ENCODE measurements around the gene SLCO4A1. TPM values are rescaled to one million over a fixed set of nuclear protein-coding genes. Genes with fewer than 3 reads are reported as not detected.

SLCO4A1 gene
- total RNA-seq, 2 donors from 2014 or later: 2.9 to 5.0 TPM

DNA sequence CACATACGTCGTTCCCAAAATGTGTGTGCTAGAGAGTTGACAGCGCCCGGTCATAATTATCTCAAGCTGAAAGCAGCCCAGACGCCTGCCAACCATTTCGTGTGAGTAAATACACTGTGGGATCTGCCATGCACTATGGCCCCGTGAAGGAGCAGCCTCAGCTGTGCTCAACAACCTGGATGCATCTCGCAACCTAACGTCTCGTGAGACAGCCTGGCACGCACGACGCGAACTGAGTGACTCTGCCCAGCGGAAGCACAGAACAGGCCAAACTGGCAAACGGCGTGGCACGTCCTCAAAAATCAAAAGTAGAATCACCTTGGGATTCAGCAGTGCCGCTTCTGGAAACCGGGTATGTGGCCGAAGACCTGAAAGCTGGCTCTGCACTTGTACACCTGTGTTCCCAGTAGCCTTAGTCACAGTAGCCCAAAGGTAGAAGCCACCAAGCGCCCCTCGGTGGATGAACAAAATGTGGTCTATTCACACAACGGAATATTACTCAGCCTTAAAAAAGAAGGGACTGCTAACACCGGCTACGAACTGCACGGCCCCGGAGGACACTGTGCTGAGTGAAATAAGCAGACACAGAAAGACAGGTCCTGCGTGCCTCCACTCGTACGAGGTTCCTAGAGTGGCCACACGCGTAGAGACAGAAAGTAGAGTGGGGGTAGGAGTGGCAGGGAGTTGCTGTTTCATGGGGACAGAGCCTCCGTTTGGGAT lies 27.2 kb upstream of the SLCO4A1 start:
- Histone ChIP-seq H3K9ac (ENCODE audit: extremely low read depth, low read length, poor library complexity, severe bottlenecking) (no peak overlapping the region), H3K27ac (ENCODE audit: low read depth, low read length) (no peak overlapping the region), H3K36me3 (ENCODE audit: control insufficient read depth, insufficient read depth, low read length) (no peaks in the 10 kb centered on the region), H3K27me3 (ENCODE audit: control insufficient read depth, insufficient read depth, low read length, poor library complexity, severe bottlenecking) (no peaks in the 10 kb centered on the region), H3K4me3 (ENCODE audit: low read length) (no peak overlapping the region), H3K4me1 (ENCODE audit: control insufficient read depth, insufficient read depth, low read length) (no peaks in the 10 kb centered on the region), H3K9me3 (ENCODE audit: control insufficient read depth, low read length) (no peaks in the 10 kb centered on the region)
- H3K4me1 Mint-ChIP-seq: peaks cover 3% of the 10 kb centered on the region
- peaks cover 5% of the 10 kb centered on the region for H3K9me3 Mint-ChIP-seq
- no peaks in the 10 kb centered on the region for H3K36me3 Mint-ChIP-seq (ENCODE audit: low read depth)
- no peak overlapping the region for H3K27ac Mint-ChIP-seq
- no peak overlapping the region for H3K4me3 Mint-ChIP-seq
- no peak for DNase-seq
- H3K27me3 Mint-ChIP-seq (ENCODE audit: insufficient read depth): no peaks in the 10 kb centered on the region
- WGBS, 2 experiments (ENCODE audit: insufficient coverage in 1 of 2, insufficient read length in 1 of 2): 94 to 95% methylated on average over 33 to 34 of the region's 34 CpGs
- TF ChIP-seq, protein P1, sequence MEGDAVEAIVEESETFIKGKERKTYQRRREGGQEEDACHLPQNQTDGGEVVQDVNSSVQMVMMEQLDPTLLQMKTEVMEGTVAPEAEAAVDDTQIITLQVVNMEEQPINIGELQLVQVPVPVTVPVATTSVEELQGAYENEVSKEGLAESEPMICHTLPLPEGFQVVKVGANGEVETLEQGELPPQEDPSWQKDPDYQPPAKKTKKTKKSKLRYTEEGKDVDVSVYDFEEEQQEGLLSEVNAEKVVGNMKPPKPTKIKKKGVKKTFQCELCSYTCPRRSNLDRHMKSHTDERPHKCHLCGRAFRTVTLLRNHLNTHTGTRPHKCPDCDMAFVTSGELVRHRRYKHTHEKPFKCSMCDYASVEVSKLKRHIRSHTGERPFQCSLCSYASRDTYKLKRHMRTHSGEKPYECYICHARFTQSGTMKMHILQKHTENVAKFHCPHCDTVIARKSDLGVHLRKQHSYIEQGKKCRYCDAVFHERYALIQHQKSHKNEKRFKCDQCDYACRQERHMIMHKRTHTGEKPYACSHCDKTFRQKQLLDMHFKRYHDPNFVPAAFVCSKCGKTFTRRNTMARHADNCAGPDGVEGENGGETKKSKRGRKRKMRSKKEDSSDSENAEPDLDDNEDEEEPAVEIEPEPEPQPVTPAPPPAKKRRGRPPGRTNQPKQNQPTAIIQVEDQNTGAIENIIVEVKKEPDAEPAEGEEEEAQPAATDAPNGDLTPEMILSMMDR (conservative IDR thresholded peaks at IDR 0.05): no peak

DNA sequence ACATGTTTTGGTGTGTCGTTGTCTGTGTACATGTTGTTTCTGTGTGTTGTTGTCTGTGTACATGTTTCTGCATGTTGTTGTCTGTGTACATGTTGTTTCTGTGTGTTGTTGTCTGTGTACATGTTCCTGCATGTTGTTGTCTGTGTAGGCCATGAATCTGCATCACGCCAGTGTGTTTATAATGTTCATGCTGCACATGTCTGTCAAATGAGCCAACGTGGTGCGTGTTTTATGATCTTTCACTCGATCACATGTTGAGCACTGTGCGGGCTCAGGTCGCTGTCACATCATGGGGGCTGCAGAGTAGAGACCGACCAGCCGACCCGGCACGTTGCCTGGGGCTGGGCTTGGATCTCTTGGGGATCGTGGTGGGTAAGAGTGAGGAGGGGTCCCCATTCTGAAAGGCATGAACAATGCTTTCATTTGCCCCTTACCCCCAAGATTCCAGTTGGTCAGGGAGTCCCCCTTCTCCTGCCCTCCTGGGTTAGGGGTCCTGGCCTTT lies 26.5 kb upstream of the SLCO4A1 start:
- H3K27me3 ChIP-seq (ENCODE audit: control insufficient read depth, insufficient read depth, low read length, poor library complexity, severe bottlenecking): no peaks in the 10 kb centered on the region
- WGBS, 2 experiments (ENCODE audit: insufficient coverage in 1 of 2, insufficient read length in 1 of 2): 94 to 98% methylated on average over 9 to 12 of the region's 12 CpGs
- H3K4me3 ChIP-seq (ENCODE audit: low read length): no peak overlapping the region
- H3K4me1 ChIP-seq (ENCODE audit: control insufficient read depth, insufficient read depth, low read length): no peaks in the 10 kb centered on the region
- H3K36me3 Mint-ChIP-seq (ENCODE audit: low read depth): no peaks in the 10 kb centered on the region
- H3K9ac ChIP-seq (ENCODE audit: extremely low read depth, low read length, poor library complexity, severe bottlenecking): no peak overlapping the region
- no peak overlapping the region for H3K27ac Mint-ChIP-seq
- no peaks in the 10 kb centered on the region for H3K36me3 ChIP-seq (ENCODE audit: control insufficient read depth, insufficient read depth, low read length)
- H3K4me1 Mint-ChIP-seq: peaks cover 3% of the 10 kb centered on the region
- H3K9me3 Mint-ChIP-seq: peaks cover 2% of the 10 kb centered on the region
- no peak overlapping the region for H3K27ac ChIP-seq (ENCODE audit: low read depth, low read length)
- H3K4me3 Mint-ChIP-seq: no peak overlapping the region
- no peaks in the 10 kb centered on the region for H3K9me3 ChIP-seq (ENCODE audit: control insufficient read depth, low read length)
- TF ChIP-seq, protein P1 (conservative IDR thresholded peaks at IDR 0.05): no peak
- DNase-seq: no peak
- no peaks in the 10 kb centered on the region for H3K27me3 Mint-ChIP-seq (ENCODE audit: insufficient read depth)

DNA sequence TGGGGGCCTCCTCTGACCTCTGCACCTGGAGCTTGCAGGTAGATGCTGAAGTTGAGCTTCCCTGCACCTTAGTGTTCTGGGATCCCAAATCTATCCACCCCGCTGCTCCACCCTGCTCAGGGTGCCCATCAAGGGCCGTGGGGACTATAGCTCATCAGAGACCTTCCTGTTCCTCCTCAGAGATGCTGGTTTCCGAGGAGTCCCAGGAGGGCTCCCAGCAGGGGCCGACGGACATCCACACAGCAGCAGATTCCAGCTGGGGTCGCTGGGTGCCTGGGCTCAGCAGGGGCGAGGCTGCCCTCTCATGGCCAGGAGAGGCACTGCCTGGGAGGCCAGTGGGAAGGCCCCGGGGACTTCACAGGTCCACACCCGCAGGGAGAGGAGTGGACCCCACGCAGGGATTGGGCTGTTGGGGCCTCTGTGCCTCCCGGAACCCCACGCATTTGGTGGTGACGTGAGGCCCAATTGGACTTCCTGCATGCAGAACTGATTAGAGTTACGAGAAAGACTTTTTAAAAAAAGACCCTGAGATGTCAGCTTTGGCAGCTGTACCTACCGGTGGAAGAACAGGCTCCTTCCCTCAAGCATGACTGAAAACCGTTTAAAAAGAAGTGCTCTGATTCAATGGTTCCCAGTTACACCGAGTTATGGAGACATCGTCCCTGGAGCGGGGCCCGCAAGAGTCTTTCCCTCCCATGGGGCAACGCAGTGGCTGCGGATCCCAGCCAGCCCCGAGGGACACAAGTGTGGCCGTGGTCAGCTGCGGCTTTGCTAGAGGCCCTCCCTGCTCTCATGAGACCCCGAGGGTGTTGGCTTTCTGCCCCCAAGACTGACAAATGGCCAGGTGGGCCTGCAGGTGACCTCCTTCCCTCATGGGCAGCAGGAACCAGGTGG lies 25.3 kb upstream of the SLCO4A1 start:
- no peaks in the 10 kb centered on the region for H3K27me3 Mint-ChIP-seq (ENCODE audit: insufficient read depth)
- H3K27ac Mint-ChIP-seq: peak overlapping the region; percentile 46
- no peak overlapping the region for H3K27ac ChIP-seq (ENCODE audit: low read depth, low read length)
- no peaks in the 10 kb centered on the region for H3K36me3 ChIP-seq (ENCODE audit: control insufficient read depth, insufficient read depth, low read length)
- TF ChIP-seq, protein P1 (conservative IDR thresholded peaks at IDR 0.05): peak; percentile 99
- H3K4me1 ChIP-seq (ENCODE audit: control insufficient read depth, insufficient read depth, low read length): no peaks in the 10 kb centered on the region
- H3K9me3 Mint-ChIP-seq: no peaks in the 10 kb centered on the region
- H3K4me3 ChIP-seq (ENCODE audit: low read length): no peak overlapping the region
- peak; percentile 91 for DNase-seq
- no peaks in the 10 kb centered on the region for H3K27me3 ChIP-seq (ENCODE audit: control insufficient read depth, insufficient read depth, low read length, poor library complexity, severe bottlenecking)
- no peaks in the 10 kb centered on the region for H3K9me3 ChIP-seq (ENCODE audit: control insufficient read depth, low read length)
- H3K9ac ChIP-seq (ENCODE audit: extremely low read depth, low read length, poor library complexity, severe bottlenecking): no peak overlapping the region
- WGBS, 2 experiments (ENCODE audit: insufficient coverage in 1 of 2, insufficient read length in 1 of 2): 54 to 59% methylated on average over 17 to 26 of the region's 26 CpGs
- H3K36me3 Mint-ChIP-seq (ENCODE audit: low read depth): no peaks in the 10 kb centered on the region
- peaks cover 3% of the 10 kb centered on the region for H3K4me1 Mint-ChIP-seq
- no peak overlapping the region for H3K4me3 Mint-ChIP-seq
